Measurements from ENCODE around the gene ATXN10.

Gene ATXN10

DNA sequence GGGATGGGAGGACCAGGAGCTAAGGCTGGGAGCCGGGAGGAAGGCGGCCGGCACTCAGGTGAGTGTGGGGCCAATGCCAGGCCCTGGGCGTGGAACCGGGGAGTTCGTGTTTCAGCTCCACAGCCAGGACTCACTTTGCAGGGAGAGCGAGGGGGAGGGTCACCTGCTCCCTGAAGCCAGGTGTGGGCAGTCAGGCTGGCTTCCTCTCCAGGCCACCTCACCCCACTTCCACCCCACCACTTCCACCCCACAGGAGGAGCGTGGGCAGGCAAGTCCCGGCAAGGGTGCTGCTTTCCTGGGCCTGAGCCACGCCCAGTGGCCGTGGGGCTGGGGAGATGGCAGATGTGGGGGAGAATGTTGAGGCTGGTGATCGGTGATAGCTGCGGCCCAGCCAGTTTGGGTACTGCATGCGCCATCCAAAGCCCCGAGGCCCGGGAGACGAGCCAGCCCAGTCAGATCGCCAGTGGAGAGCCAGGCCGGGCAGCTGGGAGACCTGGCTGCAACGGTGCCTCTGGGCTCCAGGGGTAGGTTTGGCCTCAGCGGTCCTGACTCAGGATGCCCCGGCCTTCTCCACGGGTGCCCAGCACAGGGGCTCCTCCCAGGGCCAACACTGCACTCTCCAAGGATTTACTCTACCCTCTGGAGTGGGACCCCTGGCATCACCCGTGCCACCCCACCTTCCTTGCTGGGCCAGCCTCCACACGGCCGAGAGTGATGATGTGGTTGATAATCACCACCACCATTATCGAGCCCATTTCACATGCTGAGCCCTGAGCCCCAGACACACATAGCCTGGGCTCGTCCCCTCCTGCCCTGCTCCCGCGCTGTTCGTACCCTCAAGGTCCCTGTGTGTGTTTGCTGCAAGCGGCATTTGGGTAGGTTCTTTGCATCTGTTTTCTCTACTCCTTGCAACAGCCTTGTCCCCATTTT lies 211.5 kb downstream of the ATXN10 start:
- DNase-seq (ENCODE audit: extremely low read depth, low read depth): no peak
- H3K4me3 ChIP-seq (replicated peaks; ENCODE audit: low read depth, low read length): no peak overlapping the region
- TF ChIP-seq, protein P1, sequence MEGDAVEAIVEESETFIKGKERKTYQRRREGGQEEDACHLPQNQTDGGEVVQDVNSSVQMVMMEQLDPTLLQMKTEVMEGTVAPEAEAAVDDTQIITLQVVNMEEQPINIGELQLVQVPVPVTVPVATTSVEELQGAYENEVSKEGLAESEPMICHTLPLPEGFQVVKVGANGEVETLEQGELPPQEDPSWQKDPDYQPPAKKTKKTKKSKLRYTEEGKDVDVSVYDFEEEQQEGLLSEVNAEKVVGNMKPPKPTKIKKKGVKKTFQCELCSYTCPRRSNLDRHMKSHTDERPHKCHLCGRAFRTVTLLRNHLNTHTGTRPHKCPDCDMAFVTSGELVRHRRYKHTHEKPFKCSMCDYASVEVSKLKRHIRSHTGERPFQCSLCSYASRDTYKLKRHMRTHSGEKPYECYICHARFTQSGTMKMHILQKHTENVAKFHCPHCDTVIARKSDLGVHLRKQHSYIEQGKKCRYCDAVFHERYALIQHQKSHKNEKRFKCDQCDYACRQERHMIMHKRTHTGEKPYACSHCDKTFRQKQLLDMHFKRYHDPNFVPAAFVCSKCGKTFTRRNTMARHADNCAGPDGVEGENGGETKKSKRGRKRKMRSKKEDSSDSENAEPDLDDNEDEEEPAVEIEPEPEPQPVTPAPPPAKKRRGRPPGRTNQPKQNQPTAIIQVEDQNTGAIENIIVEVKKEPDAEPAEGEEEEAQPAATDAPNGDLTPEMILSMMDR (IDR thresholded peaks at IDR 0.05; ENCODE audit: low read depth, low read length, missing control alignments): no peak

DNA sequence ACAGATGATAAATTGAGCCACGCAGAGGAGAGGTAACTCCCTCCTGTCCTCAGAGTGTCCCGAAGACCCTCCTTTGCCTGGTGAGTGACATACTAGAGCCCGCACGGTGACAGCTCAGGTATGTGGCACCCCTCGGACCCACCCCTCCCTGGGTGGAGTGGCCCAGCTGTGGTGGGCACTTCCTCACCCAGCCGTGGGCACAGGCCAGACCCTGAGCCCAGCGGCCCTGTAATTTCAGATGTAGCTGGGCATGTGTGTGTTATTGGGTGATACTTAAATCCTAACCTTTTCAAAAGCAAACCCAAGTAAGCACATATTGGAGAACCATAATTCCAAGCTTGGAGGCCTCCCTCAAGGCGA lies 212.2 kb downstream of the ATXN10 start:
- H3K4me3 ChIP-seq (replicated peaks; ENCODE audit: low read depth, low read length): no peak overlapping the region
- DNase-seq (ENCODE audit: extremely low read depth, low read depth): no peak
- TF ChIP-seq, protein P1 (IDR thresholded peaks at IDR 0.05; ENCODE audit: low read depth, low read length, missing control alignments): no peak

DNA sequence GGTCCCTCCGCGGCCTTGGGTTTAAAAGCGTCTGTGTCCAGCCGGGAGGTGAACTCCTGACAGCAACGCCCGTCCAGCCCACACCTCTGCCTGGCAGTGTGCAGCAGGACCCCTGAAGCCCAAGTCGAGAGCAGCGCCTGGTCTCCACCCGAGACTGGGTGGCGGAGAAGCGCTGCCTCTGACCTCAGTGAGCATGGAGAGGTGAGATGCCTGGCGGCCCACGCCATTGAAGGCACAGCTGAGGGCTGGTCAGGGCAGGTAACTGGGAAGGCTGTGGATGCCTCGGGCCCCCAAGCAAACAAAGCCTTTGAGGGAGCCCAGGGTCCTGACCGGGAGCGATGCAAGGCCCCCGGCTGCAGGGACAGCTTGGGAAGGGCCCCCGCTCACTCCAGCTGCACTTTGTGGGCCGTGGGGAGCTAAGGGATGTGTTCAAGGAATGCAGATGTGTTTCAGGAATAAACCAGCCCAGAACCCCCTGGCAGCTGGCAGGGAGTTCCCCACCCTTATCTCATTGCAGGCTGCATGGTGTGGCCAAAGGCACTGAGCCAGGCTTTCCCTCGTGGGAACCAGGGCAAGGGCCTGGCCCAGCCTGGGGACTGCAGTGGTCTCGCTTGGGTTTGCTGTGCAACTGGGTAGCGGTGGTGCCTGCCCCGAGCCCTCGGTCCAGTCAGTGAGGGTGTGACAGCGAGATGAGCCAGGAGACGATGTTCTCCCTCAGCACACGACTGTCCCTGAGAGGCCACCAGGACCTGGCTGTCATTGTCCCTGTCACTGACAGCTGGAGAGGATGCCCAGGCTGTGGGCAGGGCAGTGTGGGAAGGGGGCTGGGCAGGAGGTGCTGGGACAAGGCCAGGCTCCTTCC lies 212.8 kb downstream of the ATXN10 start:
- TF ChIP-seq, protein P1 (IDR thresholded peaks at IDR 0.05; ENCODE audit: low read depth, low read length, missing control alignments): no peak
- no peak overlapping the region for H3K4me3 ChIP-seq (replicated peaks; ENCODE audit: low read depth, low read length)
- DNase-seq (ENCODE audit: extremely low read depth, low read depth): no peak

DNA sequence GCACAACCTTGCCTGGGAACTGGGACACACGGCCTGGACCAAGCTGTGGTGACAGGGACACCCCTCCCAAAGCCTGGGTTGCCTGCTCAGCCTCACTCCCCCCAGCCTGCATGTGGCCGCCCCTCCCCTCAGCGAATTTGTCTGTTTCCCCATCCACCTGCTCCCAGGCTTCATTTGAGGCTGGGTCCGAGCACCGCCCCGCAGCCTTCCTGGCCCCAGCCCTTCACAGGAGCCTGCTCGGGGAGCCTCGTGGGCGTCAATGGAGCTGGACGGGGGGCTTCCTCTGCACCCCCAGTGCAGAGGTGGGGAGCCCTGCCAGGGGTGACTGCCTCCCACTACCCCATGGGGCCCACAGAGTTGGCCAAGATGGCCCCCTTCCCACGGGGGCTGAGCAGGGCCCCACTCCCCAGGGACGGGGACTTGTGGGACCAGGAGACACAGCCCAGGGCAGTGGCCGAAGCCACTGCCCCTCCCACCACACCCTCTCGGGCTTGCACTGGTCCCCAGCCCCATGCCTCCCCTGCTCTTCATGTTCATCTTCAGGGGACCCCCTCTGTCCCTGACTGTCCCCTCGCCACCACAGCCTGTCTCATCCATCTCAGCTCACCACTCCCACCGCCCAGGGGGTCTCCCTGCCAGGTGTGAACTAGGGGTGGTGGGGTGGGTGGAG lies 213.7 kb downstream of the ATXN10 start:
- H3K4me3 ChIP-seq (replicated peaks; ENCODE audit: low read depth, low read length): no peak overlapping the region
- no peak for DNase-seq (ENCODE audit: extremely low read depth, low read depth)
- TF ChIP-seq, protein P1 (IDR thresholded peaks at IDR 0.05; ENCODE audit: low read depth, low read length, missing control alignments): no peak

DNA sequence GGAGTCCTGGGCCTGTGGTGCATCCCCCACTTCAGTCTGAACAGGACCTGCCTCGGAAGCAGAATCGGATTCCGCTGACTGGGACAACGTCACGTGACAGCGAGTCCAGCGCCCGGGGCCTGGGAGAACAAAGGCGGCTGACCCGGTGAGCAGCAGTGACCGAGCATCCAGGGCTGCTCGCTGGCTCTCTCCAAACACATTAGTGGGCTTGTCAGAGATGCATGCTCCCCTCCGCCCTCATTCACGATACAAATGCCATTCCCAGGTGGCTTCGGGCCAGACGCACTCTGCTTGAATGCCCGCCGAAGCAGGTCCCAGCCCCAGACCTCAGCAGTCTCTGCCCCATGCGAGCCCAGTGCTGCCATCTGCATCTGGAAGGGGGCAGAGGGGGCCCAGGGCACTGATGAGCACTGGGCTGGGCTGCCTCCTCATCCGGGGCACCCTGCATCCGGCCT lies 214.3 kb downstream of the ATXN10 start:
- no peak overlapping the region for H3K4me3 ChIP-seq (replicated peaks; ENCODE audit: low read depth, low read length)
- DNase-seq (ENCODE audit: extremely low read depth, low read depth): no peak
- TF ChIP-seq, protein P1 (IDR thresholded peaks at IDR 0.05; ENCODE audit: low read depth, low read length, missing control alignments): no peak

DNA sequence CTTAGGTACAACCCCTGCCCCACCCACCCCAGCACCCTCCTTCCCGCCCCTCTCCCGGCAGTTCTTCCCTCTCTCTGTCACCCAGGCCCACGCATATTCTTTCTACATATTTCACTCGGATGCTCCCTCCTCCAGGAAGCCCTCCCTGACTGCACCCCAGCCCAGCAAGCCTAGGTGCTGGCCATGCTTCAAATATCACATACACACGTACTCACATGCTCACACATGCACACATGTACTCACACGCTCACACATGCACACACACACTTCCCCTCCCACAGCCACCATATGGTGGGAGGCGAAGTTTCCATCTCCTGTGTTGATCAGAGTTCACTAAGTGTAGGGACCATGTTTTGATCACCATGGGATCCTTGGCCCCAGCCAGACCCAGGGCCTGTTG lies 214.9 kb downstream of the ATXN10 start:
- TF ChIP-seq, protein P1 (IDR thresholded peaks at IDR 0.05; ENCODE audit: low read depth, low read length, missing control alignments): no peak
- H3K4me3 ChIP-seq (replicated peaks; ENCODE audit: low read depth, low read length): no peak overlapping the region
- DNase-seq (ENCODE audit: extremely low read depth, low read depth): no peak
